Measurements from ENCODE around the gene TST. TPM values are rescaled to one million over a fixed set of nuclear protein-coding genes. Genes with fewer than 3 reads are reported as not detected.
"Not testable (repeated sequence)": the region's sequence is repeated elsewhere in the genome, so short reads cannot be mapped to it uniquely, and the experiment has no call there.

Gene TST
- total RNA-seq, 2 experiments from 2014 or later: 5.5 TPM

- CTCF ChIA-PET: interaction anchor here (1.1 to 2.4 kb wide), 2 partner anchors 12 to 251 kb away, joined by 3 to 14 read pairs; no protein-coding TSS in a partner anchor
- no peak overlapping the region for H3K4me3 Mint-ChIP-seq
- no peaks in the 10 kb centered on the region for H3K4me1 Mint-ChIP-seq (ENCODE audit: low read depth)
- intact Hi-C loops (cut with micrococcal nuclease): no loop called here
- H3K36me3 Mint-ChIP-seq: no peaks in the 10 kb centered on the region
- POLR2A ChIA-PET: no interaction called here
- H3K27me3 Mint-ChIP-seq: peaks cover 13% of the 10 kb centered on the region
- no peak for DNase-seq
- H3K9me3 Mint-ChIP-seq: no peaks in the 10 kb centered on the region
- no peak overlapping the region for H3K27ac Mint-ChIP-seq
These were observed 9.8 kb downstream of the TST start for GRCh38 chr22:37009490-37009889.

- intact Hi-C loops (cut with micrococcal nuclease): no loop called here
- Mint-ChIP-seq H3K9me3 (no peaks in the 10 kb centered on the region), H3K27ac (no peak overlapping the region), H3K36me3 (no peaks in the 10 kb centered on the region), H3K4me1 (ENCODE audit: low read depth) (no peaks in the 10 kb centered on the region), H3K4me3 (no peak overlapping the region), H3K27me3 (peaks cover 13% of the 10 kb centered on the region)
- no peak for DNase-seq
- CTCF ChIA-PET: interaction anchor here (0.7 to 2.4 kb wide), 2 partner anchors 14 to 152 kb away, joined by 3 to 14 read pairs; no protein-coding TSS in a partner anchor
- POLR2A ChIA-PET: no interaction called here
These were observed 10.9 kb downstream of the TST start for GRCh38 chr22:37008365-37008764.

GRCh38 chr22:37007651-37008050, 11.6 kb downstream of the TST start:
- H3K4me3 Mint-ChIP-seq: no peak overlapping the region
- POLR2A ChIA-PET: no interaction called here
- H3K27ac Mint-ChIP-seq: no peak overlapping the region
- CTCF ChIA-PET: interaction anchor here (0.6 to 2.4 kb wide), 2 partner anchors 14 to 32 kb away, joined by 3 to 14 read pairs; no protein-coding TSS in a partner anchor
- no peaks in the 10 kb centered on the region for H3K4me1 Mint-ChIP-seq (ENCODE audit: low read depth)
- H3K27me3 Mint-ChIP-seq: peaks cover 13% of the 10 kb centered on the region
- no peak for DNase-seq
- no peaks in the 10 kb centered on the region for H3K36me3 Mint-ChIP-seq
- H3K9me3 Mint-ChIP-seq: no peaks in the 10 kb centered on the region
- intact Hi-C loops (cut with micrococcal nuclease): no loop called here

- CTCF ChIA-PET: no interaction called here
- peaks cover 7% of the 10 kb centered on the region for H3K27me3 Mint-ChIP-seq
- POLR2A ChIA-PET: no interaction called here
These were observed 16.6 kb downstream of the TST start for GRCh38 chr22:37002633-37003032.

GRCh38 chr22:37001826-37002225, 17.4 kb downstream of the TST start:
- Mint-ChIP-seq H3K27ac (no peak overlapping the region), H3K4me3 (no peak overlapping the region), H3K4me1 (ENCODE audit: low read depth) (no peaks in the 10 kb centered on the region), H3K36me3 (no peaks in the 10 kb centered on the region), H3K9me3 (no peaks in the 10 kb centered on the region), H3K27me3 (peaks cover 5% of the 10 kb centered on the region)
- intact Hi-C loops (cut with micrococcal nuclease): no loop called here
- no peak for DNase-seq
- POLR2A ChIA-PET: no interaction called here
- CTCF ChIA-PET: no interaction called here

More at GRCh38 chr22:37002633-37003032, 16.6 kb downstream of the TST start:
- H3K36me3 Mint-ChIP-seq: no peaks in the 10 kb centered on the region
- DNase-seq: no peak
- no peaks in the 10 kb centered on the region for H3K9me3 Mint-ChIP-seq
- H3K27ac Mint-ChIP-seq: no peak overlapping the region
- H3K4me1 Mint-ChIP-seq (ENCODE audit: low read depth): no peaks in the 10 kb centered on the region
- H3K4me3 Mint-ChIP-seq: no peak overlapping the region
- intact Hi-C loops (cut with micrococcal nuclease): no loop called here

GRCh38 chr22:37000676-37001534, 18.3 kb downstream of the TST start:
- Mint-ChIP-seq H3K36me3 (no peaks in the 10 kb centered on the region), H3K27me3 (no peaks in the 10 kb centered on the region), H3K9me3 (no peaks in the 10 kb centered on the region), H3K4me1 (ENCODE audit: low read depth) (no peaks in the 10 kb centered on the region), H3K4me3 (no peak overlapping the region), H3K27ac (no peak overlapping the region)
- intact Hi-C loops (cut with micrococcal nuclease): no loop called here
- ChIA-PET POLR2A (no interaction called here), CTCF (no interaction called here)
- no peak for DNase-seq

- Mint-ChIP-seq H3K27ac (no peak overlapping the region), H3K36me3 (no peaks in the 10 kb centered on the region), H3K4me3 (no peak overlapping the region), H3K9me3 (no peaks in the 10 kb centered on the region), H3K27me3 (peaks cover 3% of the 10 kb centered on the region), H3K4me1 (ENCODE audit: low read depth) (no peaks in the 10 kb centered on the region)
- intact Hi-C loops (cut with micrococcal nuclease): no loop called here
- DNase-seq: no peak
- CTCF ChIA-PET: interaction anchor here (1.8 to 3.3 kb wide), 3 partner anchors 13 to 198 kb away, joined by 6 to 11 read pairs (median 7); no protein-coding TSS in a partner anchor
- POLR2A ChIA-PET: no interaction called here
These were observed 19.8 kb downstream of the TST start for GRCh38 chr22:36999463-36999862.

GRCh38 chr22:36998620-36999351, 20.5 kb downstream of the TST start:
- intact Hi-C loops (cut with micrococcal nuclease): no loop called here
- CTCF ChIA-PET: interaction anchor here (1.2 to 3.3 kb wide), 5 partner anchors 12 to 217 kb away, joined by 3 to 11 read pairs (median 6); no protein-coding TSS in a partner anchor
- POLR2A ChIA-PET: no interaction called here
- Mint-ChIP-seq H3K4me3 (no peak overlapping the region), H3K4me1 (ENCODE audit: low read depth) (no peaks in the 10 kb centered on the region), H3K9me3 (no peaks in the 10 kb centered on the region), H3K27ac (no peak overlapping the region), H3K27me3 (peaks cover 3% of the 10 kb centered on the region), H3K36me3 (no peaks in the 10 kb centered on the region)
- peak; percentile 41 for DNase-seq

GRCh38 chr22:36997746-36998145, 21.5 kb downstream of the TST start:
- H3K27me3 Mint-ChIP-seq: peaks cover 3% of the 10 kb centered on the region
- CTCF ChIA-PET: interaction anchor here (1.2 to 3.3 kb wide), 5 partner anchors 11 to 216 kb away, joined by 3 to 11 read pairs (median 6); no protein-coding TSS in a partner anchor
- intact Hi-C loops (cut with micrococcal nuclease): no loop called here
- no peak for DNase-seq
- no peaks in the 10 kb centered on the region for H3K36me3 Mint-ChIP-seq
- POLR2A ChIA-PET: no interaction called here
- H3K27ac Mint-ChIP-seq: no peak overlapping the region
- H3K4me1 Mint-ChIP-seq (ENCODE audit: low read depth): no peaks in the 10 kb centered on the region
- H3K4me3 Mint-ChIP-seq: no peak overlapping the region
- no peaks in the 10 kb centered on the region for H3K9me3 Mint-ChIP-seq

GRCh38 chr22:36991206-36991605, 28.0 kb downstream of the TST start:
- no peak overlapping the region for H3K4me3 Mint-ChIP-seq
- peaks cover 9% of the 10 kb centered on the region for H3K9me3 Mint-ChIP-seq
- no peak for DNase-seq
- CTCF ChIA-PET: no interaction called here
- peaks cover 14% of the 10 kb centered on the region for H3K4me1 Mint-ChIP-seq (ENCODE audit: low read depth)
- intact Hi-C loops (cut with micrococcal nuclease): no loop called here
- peaks cover 19% of the 10 kb centered on the region for H3K27me3 Mint-ChIP-seq
- POLR2A ChIA-PET: no interaction called here
- H3K36me3 Mint-ChIP-seq: peaks cover 1% of the 10 kb centered on the region
- H3K27ac Mint-ChIP-seq: no peak overlapping the region

- CTCF ChIA-PET: interaction anchor here (0.5 kb wide), 1 partner anchor 411 kb away, joined by 3 read pairs; no protein-coding TSS in a partner anchor
- Mint-ChIP-seq H3K36me3 (peaks cover 9% of the 10 kb centered on the region), H3K27ac (no peak overlapping the region), H3K9me3 (peaks cover 16% of the 10 kb centered on the region), H3K4me3 (no peak overlapping the region), H3K27me3 (peaks cover 19% of the 10 kb centered on the region), H3K4me1 (ENCODE audit: low read depth) (peaks cover 14% of the 10 kb centered on the region)
- DNase-seq: no peak
- intact Hi-C loops (cut with micrococcal nuclease): no loop called here
- POLR2A ChIA-PET: no interaction called here
These were observed 28.8 kb downstream of the TST start for GRCh38 chr22:36990457-36990856.

GRCh38 chr22:36989012-36989411, 30.2 kb downstream of the TST start:
- H3K27me3 Mint-ChIP-seq: peaks cover 15% of the 10 kb centered on the region
- peaks cover 10% of the 10 kb centered on the region for H3K36me3 Mint-ChIP-seq
- H3K4me3 Mint-ChIP-seq, H3K27ac Mint-ChIP-seq, DNase-seq, POLR2A ChIA-PET: not testable (repeated sequence)
- H3K4me1 Mint-ChIP-seq (ENCODE audit: low read depth): peaks cover 14% of the 10 kb centered on the region
- CTCF ChIA-PET: interaction anchor here (0.6 to 3.5 kb wide), 3 partner anchors 12 to 207 kb away, joined by 3 to 15 read pairs (median 4); no protein-coding TSS in a partner anchor
- peaks cover 20% of the 10 kb centered on the region for H3K9me3 Mint-ChIP-seq
- intact Hi-C loops (cut with micrococcal nuclease): loop anchor here (5.0 kb wide), 1 partner anchor 273 kb away; no protein-coding TSS in a partner anchor
